ENCODE measurements around the gene LYRM7.

GRCh38 chr5:131210151-131210510 lies 39.4 kb downstream of the LYRM7 start:
- TF ChIP-seq CTCF (IDR thresholded peaks at IDR 0.05) (no peak), POLR2A (IDR thresholded peaks at IDR 0.05) (no peak), POLR2AphosphoS5 (IDR thresholded peaks at IDR 0.05) (no peak)

All from stomach (tissue), 4 donors.